ENCODE results near the gene PHPT1. TPM values are rescaled to one million over a fixed set of nuclear protein-coding genes. Genes with fewer than 3 reads are reported as not detected.
"Not testable (repeated sequence)": the region's sequence is repeated elsewhere in the genome, so short reads cannot be mapped to it uniquely, and the experiment has no call there.

The PHPT1 gene
- total and polyA plus RNA-seq, 2 of the 8 experiments (the other 6 are each of a cell fraction or from before 2014, with no cell fraction given), result 109 to 226 TPM

- H2AK5ac ChIP-seq (ENCODE audit: low read depth, low read length); H2AFZ ChIP-seq (ENCODE audit: low read length); H4K20me1 ChIP-seq (replicated peaks in 1 of 2; ENCODE audit: control insufficient read depth in 1 of 2, insufficient read depth in 2 of 2, low read length in 2 of 2); H3K27ac ChIP-seq (ENCODE audit: low read depth, low read length); H4K91ac ChIP-seq (replicated peaks; ENCODE audit: insufficient read length, low read length); DNase-seq (ENCODE audit: low read depth in 1 of 2, low spot score in 2 of 2); H2BK20ac ChIP-seq (ENCODE audit: low read length); FAIRE-seq; H3K18ac ChIP-seq (ENCODE audit: extremely low read depth, low read length); H3K23ac ChIP-seq (ENCODE audit: insufficient read length); H4K8ac ChIP-seq (ENCODE audit: extremely low read depth, insufficient read depth, low read length); H3K56ac ChIP-seq (replicated peaks; ENCODE audit: insufficient read length, low read depth, low read length); H3K79me2 ChIP-seq (ENCODE audit: control insufficient read depth in 1 of 2, insufficient read depth in 2 of 2, low read length in 2 of 2); H3K4me3 ChIP-seq (ENCODE audit: extremely low read depth in 1 of 4, insufficient read depth in 2 of 4, low read depth in 3 of 4, low read length in 4 of 4); H3K9ac ChIP-seq (replicated peaks in 1 of 4; ENCODE audit: extremely low read depth in 1 of 4, low read depth in 3 of 4, low read length in 3 of 4); H3K36me3 ChIP-seq (ENCODE audit: control insufficient read depth in 2 of 4, insufficient read depth in 4 of 4, low read length in 3 of 4); H2BK12ac ChIP-seq (ENCODE audit: low read depth, low read length); H3K79me1 ChIP-seq (ENCODE audit: low read depth, low read length); H3K4me2 ChIP-seq (ENCODE audit: insufficient read depth in 1 of 2, low read depth in 2 of 2, low read length in 2 of 2); H3K4ac ChIP-seq (replicated peaks; ENCODE audit: insufficient read length, low read depth, low read length); H3K14ac ChIP-seq (ENCODE audit: insufficient read length); H2BK120ac ChIP-seq (replicated peaks; ENCODE audit: low read depth, low read length); H2BK15ac ChIP-seq (ENCODE audit: low read length); H3K23me2 ChIP-seq (ENCODE audit: low read depth, low read length); H2BK5ac ChIP-seq (ENCODE audit: low read depth, low read length); H4K5ac ChIP-seq (ENCODE audit: insufficient read length, low read depth, low read length); H3K4me1 ChIP-seq (replicated peaks in 1 of 4; ENCODE audit: control insufficient read depth in 3 of 4, insufficient read depth in 4 of 4, low read length in 3 of 4); H3K27me3 ChIP-seq (replicated peaks in 1 of 4; ENCODE audit: control insufficient read depth in 3 of 4, extremely low read depth in 1 of 4, insufficient read depth in 3 of 4, low read length in 3 of 4): not testable (repeated sequence)
- H3K9me3 ChIP-seq (ENCODE audit: insufficient read depth in 2 of 2, low read depth in 1 of 2, low read length in 1 of 2), result peaks cover 36 to 41% of the 10 kb centered on the region in 2 experiments
- CTCF ChIA-PET (ENCODE audit: partially characterized antibody), result interaction anchor here (1.2 to 2.1 kb wide), 5 partner anchors 12 to 84 kb away, joined by 3 to 5 read pairs (median 3); no protein-coding TSS in a partner anchor
- POLR2A ChIA-PET (ENCODE audit: partially characterized antibody), result interaction anchor here (0.9 to 2.5 kb wide), 4 partner anchors 8 to 18 kb away, joined by 3 to 6 read pairs (median 4); no protein-coding TSS in a partner anchor
- WGBS, 2 experiments (ENCODE audit: extremely low coverage in 1 of 2, insufficient coverage in 1 of 2, insufficient read length in 1 of 2, insufficient replicate concordance in 2 of 2, low coverage in 1 of 2, low lambda C conversion rate in 2 of 2, missing lambda C conversion rate in 1 of 2), result 91% methylated on average over 1 of the region's 2 CpGs; no CpG with 5 or more reads in 1 of the 2 experiments
Observed at GRCh38 chr9:136869611-136870010, 20.4 kb downstream of the PHPT1 start.
